Measurements from ENCODE around the gene FRMD8. TPM values are rescaled to one million over a fixed set of nuclear protein-coding genes. Genes with fewer than 3 reads are reported as not detected.

Gene FRMD8, protein sequence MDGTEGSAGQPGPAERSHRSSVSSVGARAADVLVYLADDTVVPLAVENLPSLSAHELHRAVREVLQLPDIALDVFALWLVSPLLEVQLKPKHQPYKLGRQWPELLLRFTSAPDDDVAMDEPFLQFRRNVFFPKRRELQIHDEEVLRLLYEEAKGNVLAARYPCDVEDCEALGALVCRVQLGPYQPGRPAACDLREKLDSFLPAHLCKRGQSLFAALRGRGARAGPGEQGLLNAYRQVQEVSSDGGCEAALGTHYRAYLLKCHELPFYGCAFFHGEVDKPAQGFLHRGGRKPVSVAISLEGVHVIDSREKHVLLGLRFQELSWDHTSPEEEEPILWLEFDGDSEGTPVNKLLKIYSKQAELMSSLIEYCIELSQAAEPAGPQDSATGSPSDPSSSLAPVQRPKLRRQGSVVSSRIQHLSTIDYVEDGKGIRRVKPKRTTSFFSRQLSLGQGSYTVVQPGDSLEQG
- total RNA-seq = 10 to 100 TPM; 53.9 to 61.3 TPM

DNA sequence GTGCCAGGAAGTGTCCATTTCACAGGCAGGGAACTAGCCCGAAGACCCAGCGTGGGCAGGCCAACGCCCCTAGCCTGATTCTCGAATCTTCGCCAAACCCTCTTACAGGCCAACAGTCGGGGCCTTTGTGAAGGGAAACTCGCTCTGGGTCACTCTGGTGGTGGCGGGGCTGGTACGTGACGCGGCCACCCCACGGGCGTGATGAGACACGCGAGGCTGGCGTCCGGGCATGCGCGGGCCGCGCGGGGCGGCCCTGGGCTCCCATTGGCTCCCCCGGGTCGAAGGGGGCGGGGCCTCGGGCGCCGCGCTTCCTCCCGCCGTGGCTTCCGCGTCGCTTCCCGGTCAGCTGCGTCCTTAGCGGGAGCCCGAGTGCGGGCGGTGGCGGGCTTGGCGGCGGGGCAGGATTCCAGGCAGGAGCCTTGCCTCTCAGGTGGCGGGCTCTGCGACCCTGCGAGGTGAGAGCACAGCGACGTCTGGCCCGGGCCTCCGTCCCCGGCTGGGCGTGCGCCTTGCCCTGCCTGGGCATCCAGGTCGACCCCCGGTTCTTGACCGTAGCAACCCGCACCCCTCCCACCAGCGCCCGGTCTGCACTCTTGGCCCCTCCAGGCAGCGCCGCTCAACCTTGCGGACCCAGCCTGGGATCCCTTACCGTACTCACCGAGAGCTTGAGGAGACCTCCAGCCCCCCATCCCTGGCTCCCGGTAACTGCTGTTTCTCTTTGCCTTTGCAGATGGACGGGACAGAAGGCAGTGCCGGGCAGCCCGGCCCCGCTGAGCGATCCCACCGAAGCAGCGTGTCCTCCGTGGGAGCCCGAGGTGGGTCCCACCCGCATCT lies at the start of gene FRMD8:
Gene FRMD8 (plus strand): TSS at position 331 of the 834 bp plus-strand sequence. CDS start 400 bp downstream, at position 731.
- Mint-ChIP-seq H3K27ac (peak within 1 kb of the TSS; percentile 99), H3K27me3 (no peaks in the 10 kb centered on the region), H3K36me3 (ENCODE audit: low read depth) (peaks cover 24% of the 10 kb centered on the region), H3K9me3 (no peaks in the 10 kb centered on the region), H3K4me1 (peaks cover 87% of the 10 kb centered on the region), H3K4me3 (peak within 1 kb of the TSS; percentile 91)
- ChIA-PET CTCF (interaction anchor here (0.8 to 2.8 kb wide), 9 partner anchors 11 to 393 kb away, joined by 3 to 25 read pairs (median 4); no protein-coding TSS in a partner anchor), POLR2A (interaction anchor here (0.7 to 21.7 kb wide), 21 partner anchors 8 to 252 kb away, joined by 3 to 501 read pairs (median 5); partner anchors contain the start of genes FAM89B, MALAT1, NEAT1 and PCNX3)
- peak; percentile 89 for DNase-seq

DNA sequence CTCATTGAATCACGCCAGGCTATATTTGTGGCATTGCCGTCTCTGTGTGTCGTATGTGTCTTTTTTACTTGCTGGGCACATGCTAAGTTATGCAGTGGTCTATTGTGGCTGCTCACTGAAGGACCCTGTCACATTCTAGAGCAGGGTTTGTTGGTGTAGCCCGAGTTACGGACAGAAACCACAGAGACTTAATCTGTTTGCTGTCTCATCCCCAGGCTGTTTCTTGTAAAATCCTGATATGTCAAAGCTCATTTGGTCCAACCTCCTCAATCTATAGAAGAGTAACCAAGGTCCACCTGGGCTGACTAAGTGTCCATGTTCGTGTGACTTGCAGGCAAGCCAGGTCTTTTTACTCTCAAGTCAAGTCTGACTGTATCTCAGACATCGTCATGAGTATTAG lies 47.8 kb upstream of the FRMD8 start:
- no peaks in the 10 kb centered on the region for H3K9me3 Mint-ChIP-seq
- DNase-seq = no peak
- CTCF ChIA-PET = interaction anchor here (0.6 to 10.5 kb wide), 3 partner anchors 9 to 173 kb away, joined by 3 to 117 read pairs (median 8); no protein-coding TSS in a partner anchor
- H3K36me3 Mint-ChIP-seq (ENCODE audit: low read depth) = peaks cover 50% of the 10 kb centered on the region
- POLR2A ChIA-PET = interaction anchor here (1.0 kb wide), 1 partner anchor 21 kb away, joined by 3 read pairs; no protein-coding TSS in a partner anchor
- H3K4me1 Mint-ChIP-seq = peaks cover 31% of the 10 kb centered on the region
- no peak overlapping the region for H3K4me3 Mint-ChIP-seq
- no peaks in the 10 kb centered on the region for H3K27me3 Mint-ChIP-seq
- no peak overlapping the region for H3K27ac Mint-ChIP-seq

DNA sequence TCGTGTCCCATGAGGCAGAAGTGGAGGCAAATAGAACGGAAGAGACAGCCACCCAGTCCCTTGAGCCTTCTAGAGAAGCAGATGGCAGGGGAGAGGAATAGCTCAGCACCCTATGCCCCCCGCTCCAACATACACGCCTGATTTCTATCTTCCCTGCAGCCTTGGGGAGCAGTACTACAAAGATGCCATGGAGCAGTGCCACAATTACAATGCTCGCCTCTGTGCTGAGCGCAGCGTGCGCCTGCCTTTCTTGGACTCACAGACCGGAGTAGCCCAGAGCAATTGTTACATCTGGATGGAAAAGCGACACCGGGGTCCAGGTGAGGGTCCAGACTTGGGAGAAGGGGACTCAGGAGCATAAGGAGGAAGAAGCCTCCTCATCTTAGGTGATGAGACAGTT lies 46.2 kb upstream of the FRMD8 start:
- Mint-ChIP-seq H3K27me3 (no peaks in the 10 kb centered on the region), H3K27ac (no peak overlapping the region), H3K9me3 (no peaks in the 10 kb centered on the region), H3K36me3 (ENCODE audit: low read depth) (peaks cover 60% of the 10 kb centered on the region), H3K4me3 (no peak overlapping the region), H3K4me1 (peaks cover 22% of the 10 kb centered on the region)
- no peak for DNase-seq
- POLR2A ChIA-PET = no interaction called here
- CTCF ChIA-PET = interaction anchor here (1.0 to 1.7 kb wide), 2 partner anchors 11 to 170 kb away, joined by 3 to 7 read pairs; no protein-coding TSS in a partner anchor

DNA sequence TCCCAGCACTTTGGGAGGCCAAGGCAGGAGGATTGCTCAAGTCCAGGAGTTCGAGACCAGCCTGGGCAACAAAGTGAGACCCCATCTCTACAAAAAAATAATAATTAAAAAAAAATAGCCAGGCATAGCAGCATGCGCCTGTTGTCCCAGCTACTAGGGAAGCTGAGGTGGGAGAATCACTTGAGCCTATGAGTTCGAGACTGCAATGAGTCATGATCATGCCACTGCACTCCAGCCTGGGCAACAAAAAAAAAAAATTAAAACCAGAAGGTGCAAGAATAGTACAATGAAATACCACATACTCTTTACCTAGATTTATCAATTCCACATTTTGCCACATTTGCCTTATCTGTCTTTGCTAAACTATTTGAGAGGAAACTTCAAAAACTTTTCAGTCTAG lies 44.6 kb upstream of the FRMD8 start:
- H3K4me1 Mint-ChIP-seq = peaks cover 16% of the 10 kb centered on the region
- POLR2A ChIA-PET = interaction anchor here (1.2 kb wide), 1 partner anchor 9 kb away, joined by 3 read pairs; no protein-coding TSS in a partner anchor

DNA sequence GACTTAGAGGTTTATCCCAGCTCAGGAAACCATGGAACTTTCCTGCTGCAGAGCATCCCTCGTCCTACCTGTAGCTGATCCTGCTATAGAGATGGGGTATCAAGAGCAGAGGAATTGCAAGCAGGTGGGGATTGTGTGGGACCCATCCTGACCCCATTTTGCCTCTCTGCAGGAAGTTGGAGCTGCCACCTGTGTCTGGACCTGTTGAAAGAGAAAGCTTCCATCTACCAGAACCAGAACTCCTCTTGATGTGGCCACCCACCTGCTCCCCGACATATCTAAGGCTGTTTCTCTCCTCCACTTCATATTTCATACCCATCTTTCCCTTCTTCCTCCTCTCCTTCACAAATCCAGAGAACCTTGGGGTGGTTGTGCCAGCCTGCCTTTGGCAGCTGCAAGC lies 34.9 kb upstream of the FRMD8 start:
- POLR2A ChIA-PET = interaction anchor here (0.7 to 2.6 kb wide), 4 partner anchors 18 to 151 kb away, joined by 3 to 12 read pairs (median 5); partner anchors contain the start of gene DPF2
- CTCF ChIA-PET = interaction anchor here (13.2 kb wide), 1 partner anchor 18 kb away, joined by 117 read pairs; the partner anchor contains the start of gene DPF2
- Mint-ChIP-seq H3K36me3 (ENCODE audit: low read depth) (peaks cover 35% of the 10 kb centered on the region), H3K27ac (no peak overlapping the region), H3K9me3 (no peaks in the 10 kb centered on the region), H3K4me1 (peaks cover 22% of the 10 kb centered on the region), H3K4me3 (no peak overlapping the region), H3K27me3 (peaks cover 3% of the 10 kb centered on the region)
- no peak for DNase-seq

More for the DNA sequence above, 44.6 kb upstream of the FRMD8 start:
- DNase-seq = no peak
- Mint-ChIP-seq H3K36me3 (ENCODE audit: low read depth) (peaks cover 71% of the 10 kb centered on the region), H3K27ac (no peak overlapping the region), H3K9me3 (no peaks in the 10 kb centered on the region), H3K4me3 (no peak overlapping the region), H3K27me3 (no peaks in the 10 kb centered on the region)
- CTCF ChIA-PET = interaction anchor here (13.2 kb wide), 1 partner anchor 8 kb away, joined by 117 read pairs; the partner anchor contains the start of gene DPF2

DNA sequence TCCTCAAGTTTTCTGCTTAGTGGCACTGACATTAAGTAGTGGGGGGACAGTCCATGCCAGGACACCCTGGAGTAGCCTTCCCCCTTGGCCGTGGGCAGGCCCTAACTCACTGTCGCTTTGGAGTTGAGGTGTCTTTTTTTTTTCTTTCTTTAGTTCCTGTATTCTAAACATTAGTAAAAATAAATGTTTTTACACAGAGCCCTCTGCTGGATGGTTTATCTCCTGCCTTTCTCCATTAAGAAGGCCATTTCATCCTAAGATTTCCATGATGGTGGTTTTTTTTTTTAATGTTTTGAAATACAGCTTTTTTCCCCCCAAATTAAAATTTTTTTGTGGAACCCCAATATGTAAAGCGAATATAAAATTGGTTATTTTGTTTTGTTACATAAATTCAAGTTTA lies 33.7 kb upstream of the FRMD8 start:
- Mint-ChIP-seq H3K27me3 (peaks cover 3% of the 10 kb centered on the region), H3K27ac (peak overlapping the region; percentile 11), H3K4me1 (peaks cover 22% of the 10 kb centered on the region), H3K36me3 (ENCODE audit: low read depth) (peaks cover 30% of the 10 kb centered on the region), H3K4me3 (no peak overlapping the region), H3K9me3 (no peaks in the 10 kb centered on the region)
- DNase-seq = no peak
- CTCF ChIA-PET = interaction anchor here (1.2 to 13.2 kb wide), 2 partner anchors 12 to 19 kb away, joined by 3 to 117 read pairs; partner anchors contain the start of gene DPF2
- POLR2A ChIA-PET = interaction anchor here (2.6 kb wide), 1 partner anchor 19 kb away, joined by 12 read pairs; the partner anchor contains the start of gene DPF2

DNA sequence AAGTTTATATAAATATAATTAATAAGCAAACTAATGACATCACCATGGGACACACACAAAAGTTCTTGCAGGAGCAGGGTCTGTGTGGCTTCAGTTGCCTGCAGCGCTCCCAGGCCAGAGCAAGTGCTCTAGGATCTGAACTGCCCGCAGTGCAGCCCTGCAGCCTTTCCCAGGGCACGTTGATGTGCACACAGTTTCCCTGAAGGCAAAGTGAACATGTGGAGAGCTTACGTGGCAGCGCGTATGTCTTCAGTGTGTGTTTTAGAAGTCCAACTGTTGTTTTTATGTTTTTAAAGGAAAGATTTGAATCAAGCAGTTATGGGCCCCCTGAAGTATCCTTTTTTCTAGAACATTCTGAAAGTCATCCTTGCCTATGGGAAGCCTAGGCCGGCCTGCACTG lies 33.1 kb upstream of the FRMD8 start:
- Mint-ChIP-seq H3K27ac (peak overlapping the region; percentile 0), H3K36me3 (ENCODE audit: low read depth) (peaks cover 24% of the 10 kb centered on the region), H3K9me3 (no peaks in the 10 kb centered on the region), H3K4me3 (peak overlapping the region; percentile 67), H3K27me3 (peaks cover 8% of the 10 kb centered on the region), H3K4me1 (peaks cover 22% of the 10 kb centered on the region)
- CTCF ChIA-PET = interaction anchor here (1.2 to 13.2 kb wide), 2 partner anchors 12 to 19 kb away, joined by 3 to 117 read pairs; partner anchors contain the start of gene DPF2
- DNase-seq = no peak
- POLR2A ChIA-PET = interaction anchor here (1.2 to 2.6 kb wide), 2 partner anchors 20 kb away, joined by 5 to 12 read pairs; partner anchors contain the start of gene DPF2

DNA sequence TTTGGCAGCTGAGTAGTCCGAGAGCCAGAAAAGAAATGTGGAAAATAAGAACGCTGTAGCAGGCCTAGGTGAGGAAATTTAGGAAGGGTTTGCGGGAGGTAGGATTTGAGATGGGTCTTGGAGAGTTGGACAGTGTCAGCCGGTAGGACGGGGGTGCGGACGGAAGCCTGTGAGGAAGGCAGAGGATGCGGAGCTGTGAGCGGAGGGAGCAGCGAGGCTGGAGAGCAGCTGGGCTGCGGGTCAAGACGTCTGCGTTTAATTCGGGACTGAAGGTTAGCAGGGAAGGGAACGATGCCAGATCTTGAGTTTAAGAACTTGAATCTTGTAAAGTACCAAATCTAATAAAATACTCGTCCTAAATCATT lies 32.6 kb upstream of the FRMD8 start:
- peaks cover 20% of the 10 kb centered on the region for H3K4me1 Mint-ChIP-seq
- peaks cover 8% of the 10 kb centered on the region for H3K27me3 Mint-ChIP-seq
- no peaks in the 10 kb centered on the region for H3K9me3 Mint-ChIP-seq
- peaks cover 19% of the 10 kb centered on the region for H3K36me3 Mint-ChIP-seq (ENCODE audit: low read depth)
- ChIA-PET CTCF (interaction anchor here (13.2 kb wide), 1 partner anchor 20 kb away, joined by 117 read pairs; the partner anchor contains the start of gene DPF2), POLR2A (interaction anchor here (0.6 to 1.2 kb wide), 2 partner anchors 21 to 212 kb away, joined by 3 to 5 read pairs; no protein-coding TSS in a partner anchor)
- DNase-seq = no peak
- H3K4me3 Mint-ChIP-seq = peak overlapping the region; percentile 67
- H3K27ac Mint-ChIP-seq = peak overlapping the region; percentile 0

DNA sequence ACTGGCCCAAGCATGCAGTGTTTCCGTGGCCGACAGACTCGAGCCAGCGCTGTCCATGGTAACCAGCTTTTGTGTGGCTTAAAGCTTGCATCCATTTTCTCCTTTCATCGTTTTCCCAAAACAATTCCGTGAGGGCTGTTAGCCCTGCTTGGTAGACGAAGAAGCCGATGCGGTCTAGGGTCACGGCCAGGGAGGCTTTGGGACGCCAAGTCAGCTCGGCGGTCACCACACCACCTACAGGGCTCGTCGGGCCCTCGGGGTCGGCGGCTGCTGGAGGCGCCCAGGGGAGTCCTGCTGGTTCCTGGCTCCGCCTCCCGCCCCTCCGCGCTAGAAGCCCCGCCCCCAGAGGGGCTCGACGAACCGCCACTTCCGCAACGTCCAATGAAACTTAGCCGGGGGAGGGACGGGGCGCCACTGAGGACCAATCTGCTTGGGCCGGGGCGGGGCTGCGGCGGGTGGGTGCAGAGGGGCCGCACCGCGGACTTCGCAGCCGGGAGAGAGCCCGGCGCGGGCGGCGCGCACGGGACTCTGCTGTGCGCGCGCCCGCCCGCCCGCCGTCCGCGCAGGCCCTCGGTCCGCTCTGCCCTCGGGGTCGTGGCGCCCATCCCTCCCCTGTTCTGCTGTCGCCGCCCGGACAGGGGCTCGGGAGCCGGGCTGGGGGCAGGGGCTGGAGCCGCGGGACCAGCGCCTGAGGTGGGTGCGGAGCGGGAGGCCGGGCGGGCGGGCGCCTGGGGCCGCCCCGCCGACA lies 32.0 kb upstream of the FRMD8 start, which contains the start of gene TIGD3:
Gene TIGD3 (plus strand): TSS at position 487 of the 748 bp plus-strand sequence. CDS start 1,058 bp downstream, outside the sequence.
- Mint-ChIP-seq H3K4me3 (peak within 1 kb of the TSS; percentile 83), H3K27me3 (peaks cover 8% of the 10 kb centered on the region), H3K4me1 (peaks cover 17% of the 10 kb centered on the region), H3K36me3 (ENCODE audit: low read depth) (peaks cover 16% of the 10 kb centered on the region), H3K9me3 (no peaks in the 10 kb centered on the region), H3K27ac (peak within 1 kb of the TSS; percentile 0)
- ChIA-PET POLR2A (interaction anchor here (0.6 to 2.9 kb wide), 5 partner anchors 20 to 211 kb away, joined by 3 to 19 read pairs (median 8); partner anchors contain the start of genes DPF2 and MALAT1), CTCF (interaction anchor here (0.9 to 13.2 kb wide), 2 partner anchors 20 to 62 kb away, joined by 5 to 117 read pairs; partner anchors contain the start of gene DPF2)
- DNase-seq = peak; percentile 96

DNA sequence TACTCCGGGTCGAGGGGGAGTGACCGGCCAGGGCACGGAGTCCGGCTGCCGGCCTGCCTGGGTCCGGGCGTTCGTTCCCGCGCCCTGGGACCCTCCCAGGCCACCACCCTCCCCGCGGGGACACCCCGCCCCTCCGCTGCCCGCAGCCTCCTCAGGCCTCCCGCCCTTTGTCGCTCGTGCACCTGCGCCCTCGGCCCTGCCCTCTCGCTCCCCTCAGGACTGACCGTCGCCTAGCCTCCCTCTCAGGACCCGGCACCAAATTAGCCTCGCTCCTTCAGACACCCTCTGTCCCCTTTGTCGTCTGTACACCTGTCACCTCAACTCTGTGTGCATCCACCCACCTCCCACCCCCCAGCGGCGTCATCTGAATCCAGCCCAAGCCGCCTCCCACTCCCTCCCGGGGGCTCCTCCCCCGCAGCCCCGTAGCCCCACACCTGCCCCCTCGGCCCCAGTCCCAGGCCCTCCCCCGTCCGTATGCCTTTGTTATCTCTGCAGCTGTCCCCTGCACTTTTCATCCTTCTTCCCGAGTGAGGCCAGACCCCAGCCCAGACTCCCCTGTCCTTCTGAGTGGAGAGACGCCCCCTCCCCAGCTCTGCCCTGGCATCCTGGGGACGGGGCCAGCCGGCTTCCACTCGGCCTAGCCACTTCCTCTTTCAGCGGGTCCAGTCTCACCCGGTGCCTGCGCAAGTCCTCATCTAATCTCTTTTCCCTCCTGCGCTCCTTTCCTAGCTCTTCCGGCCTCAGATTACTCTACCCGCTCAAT lies 31.2 kb upstream of the FRMD8 start:
- no peaks in the 10 kb centered on the region for H3K9me3 Mint-ChIP-seq
- POLR2A ChIA-PET = interaction anchor here (0.9 to 2.9 kb wide), 8 partner anchors 21 to 152 kb away, joined by 3 to 19 read pairs (median 6); partner anchors contain the start of genes DPF2, MALAT1 and NEAT1
- H3K36me3 Mint-ChIP-seq (ENCODE audit: low read depth) = peaks cover 13% of the 10 kb centered on the region
- no peak overlapping the region for H3K27ac Mint-ChIP-seq
- peak; percentile 55 for DNase-seq
- CTCF ChIA-PET = interaction anchor here (0.9 to 2.3 kb wide), 3 partner anchors 24 to 61 kb away, joined by 5 to 9 read pairs (median 8); partner anchors contain the start of gene CDC42EP2
- H3K27me3 Mint-ChIP-seq = peaks cover 8% of the 10 kb centered on the region
- peaks cover 17% of the 10 kb centered on the region for H3K4me1 Mint-ChIP-seq
- H3K4me3 Mint-ChIP-seq = peak overlapping the region; percentile 83

All from activated CD4-positive, alpha-beta memory T cell treated with anti-CD3 and anti-CD28 coated beads, Interleukin-2, amount 10 ng/mL, durations not matched to agents 7 days and 5 days (primary cell).